SK-N-SH (cell line): ENCODE data around the gene CNOT1. TPM values are rescaled to one million over a fixed set of nuclear protein-coding genes. Genes with fewer than 3 reads are reported as not detected.

Experiments used
- CTCF ChIA-PET: fragments of 300-600, 350-600 bp; formaldehyde crosslinking; extraction: SDS; loops from one replicate; lab custom pipeline; 2021; lab: Yijun Ruan, JAX
- POLR2A ChIA-PET: fragments of 350-600 bp; sonication (Branson Sonifier 250); formaldehyde crosslinking; extraction: SDS; loops from one replicate; lab custom pipeline; 2020; ENCODE audit warnings: antibody characterized with exemption, inconsistent platforms; lab: Yijun Ruan, JAX
- DNase-seq: peaks from one replicate; pipeline ENCODE4 v3.0.0; 2012
- H2AFZ ChIP-seq: fragments of 200-600 bp; sonication (generic); 2 replicates; pipeline ENCODE4 v1.8.1; 2016; ENCODE audit warnings: antibody characterized with exemption, mild to moderate bottlenecking, low read depth
- H3F3A ChIP-seq: fragments of 200-600 bp; sonication (generic); replicated peaks from 2 replicates; pipeline ENCODE3; 2016; ENCODE audit warnings: antibody characterized with exemption, mild to moderate bottlenecking; ENCODE audit not compliant: insufficient read depth
- H3K27ac ChIP-seq, 2 experiments: fragments of 200-500 bp in 1 of 2; fragments of 200-600 bp in 1 of 2; sonication (Bioruptor generic) in 1 of 2; sonication (generic), shearing (Covaris generic) in 1 of 2; 2 replicates each; pipeline versions ENCODE4 v1.5.1 to v1.6.1; 2014 to 2016; ENCODE audit warnings: low read depth in 2 of 2, inconsistent platforms in 1 of 2, low read length in 1 of 2, mild to moderate bottlenecking in 1 of 2, mixed read lengths in 1 of 2
- H3K27me3 ChIP-seq: fragments of 200-600 bp; sonication (generic), shearing (Covaris generic); 2 replicates; pipeline ENCODE4 v1.6.1; 2016; ENCODE audit warnings: mixed run types; ENCODE audit not compliant: insufficient read depth
- H3K36me3 ChIP-seq, 2 experiments: fragments of 200-500 bp in 1 of 2; fragments of 200-600 bp in 1 of 2; sonication (Bioruptor generic) in 1 of 2; sonication (generic) in 1 of 2; replicated peaks in 1 of 2; 2 replicates each; pipeline versions ENCODE3 to v1.5.1; 2014 to 2016; ENCODE audit warnings: low read length in 1 of 2, mild to moderate bottlenecking in 1 of 2; ENCODE audit not compliant: insufficient read depth in 2 of 2, control insufficient read depth in 1 of 2
- H3K4me1 ChIP-seq, 2 experiments: fragments of 200-500 bp in 1 of 2; fragments of 200-600 bp in 1 of 2; sonication (Bioruptor generic) in 1 of 2; sonication (generic), shearing (Covaris generic) in 1 of 2; 2 replicates each; pipeline versions ENCODE4 v1.5.1 to v1.6.1; 2014 to 2016; ENCODE audit warnings: low read depth in 1 of 2, low read length in 1 of 2, mixed run types in 1 of 2; ENCODE audit not compliant: insufficient read depth in 2 of 2, control insufficient read depth in 1 of 2
- H3K4me2 ChIP-seq: fragments of 200-600 bp; sonication (generic), shearing (Covaris generic); 2 replicates; pipeline ENCODE4 v1.6.1; 2017; ENCODE audit warnings: mixed run types
- H3K4me3 ChIP-seq, 2 experiments: fragments of 200-500 bp in 1 of 2; fragments of 200-600 bp in 1 of 2; sonication (Bioruptor generic) in 1 of 2; sonication (generic), shearing (Covaris generic) in 1 of 2; 2 replicates each; pipeline versions ENCODE4 v1.5.1 to v1.8.1; 2014 to 2016; ENCODE audit warnings: low read depth in 2 of 2, inconsistent platforms in 1 of 2, low read length in 1 of 2, mild to moderate bottlenecking in 1 of 2, mixed read lengths in 1 of 2, moderate library complexity in 1 of 2
- H3K79me2 ChIP-seq: fragments of 200-600 bp; sonication (generic); 2 replicates; pipeline ENCODE4 v1.8.1; 2017; ENCODE audit warnings: mild to moderate bottlenecking; ENCODE audit not compliant: insufficient read depth
- H3K9ac ChIP-seq: fragments of 200-600 bp; sonication (generic); 2 replicates; pipeline ENCODE4 v1.6.1; 2017; ENCODE audit warnings: mixed run types
- H3K9me2 ChIP-seq: fragments of 200-600 bp; sonication (generic); 2 replicates; pipeline ENCODE4 v1.6.1; 2017; ENCODE audit warnings: mixed run types
- H3K9me3 ChIP-seq: fragments of 200-600 bp; sonication (generic); 2 replicates; pipeline ENCODE4 v1.6.1; 2017; ENCODE audit warnings: mixed run types, mild to moderate bottlenecking, moderate library complexity
- H4K20me1 ChIP-seq: fragments of 200-600 bp; sonication (generic); 2 replicates; pipeline ENCODE4 v1.6.1; 2017; ENCODE audit warnings: mild to moderate bottlenecking, mixed run types; ENCODE audit not compliant: insufficient read depth
- CHD2 ChIP-seq: fragments of 150-350 bp; IDR thresholded peaks from 2 replicates; pipeline ENCODE4 v1.6.1; 2018; ENCODE audit warnings: low read length; ENCODE audit not compliant: partially characterized antibody
- CTCF ChIP-seq: fragments of 200-600 bp; sonication (generic); IDR thresholded peaks from 2 replicates; pipeline ENCODE4 v1.6.1; 2017; ENCODE audit warnings: antibody characterized with exemption, mild to moderate bottlenecking, moderate library complexity
- EZH2phosphoT487 ChIP-seq: fragments of 200-600 bp; sonication (generic); IDR thresholded peaks from 2 replicates; pipeline ENCODE4 v1.6.1; 2017; ENCODE audit warnings: low read depth, mixed run types, mild to moderate bottlenecking, antibody characterized with exemption, moderate library complexity, borderline replicate concordance
- FOSL2 ChIP-seq: IDR thresholded peaks from 2 replicates; pipeline ENCODE4 v1.4.0; 2012; ENCODE audit warnings: low read depth, mild to moderate bottlenecking, moderate library complexity, borderline replicate concordance
- FOXJ3 ChIP-seq: sonication (generic); formaldehyde crosslinking; IDR thresholded peaks from 2 replicates; pipeline ENCODE4 v1.5.1; 2020; ENCODE audit warnings: mild to moderate bottlenecking, missing genetic modification reagents
- GABPA ChIP-seq: IDR thresholded peaks from 2 replicates; pipeline ENCODE4 v1.4.0; 2012; ENCODE audit warnings: low read depth, mild to moderate bottlenecking
- GATA2 ChIP-seq: sonication (generic); formaldehyde crosslinking; IDR thresholded peaks from 2 replicates; pipeline ENCODE4 v1.5.0; 2020; ENCODE audit warnings: mild to moderate bottlenecking, missing genetic modification reagents
- JUND ChIP-seq: IDR thresholded peaks from 2 replicates; pipeline ENCODE4 v1.4.0; 2012
- MEF2A ChIP-seq: IDR thresholded peaks from 2 replicates; pipeline ENCODE4 v1.4.0; 2012; ENCODE audit warnings: low read depth, borderline replicate concordance
- POLR2AphosphoS5 ChIP-seq: IDR thresholded peaks from 2 replicates; pipeline ENCODE4 v1.6.1; 2012; ENCODE audit warnings: low read depth, low read length
- RFX5 ChIP-seq: IDR thresholded peaks from 2 replicates; pipeline ENCODE4 v1.6.1; 2012; ENCODE audit warnings: mild to moderate bottlenecking, improper control_type of control experiment, low read length
- RXRA ChIP-seq: IDR thresholded peaks from 2 replicates; pipeline ENCODE4 v1.4.0; 2012; ENCODE audit warnings: low read depth, mild to moderate bottlenecking, borderline replicate concordance
- TCF12 ChIP-seq: IDR thresholded peaks from 2 replicates; pipeline ENCODE4 v1.4.0; 2012
- YY1 ChIP-seq: IDR thresholded peaks from 2 replicates; pipeline ENCODE4 v1.4.0; 2012; ENCODE audit warnings: low read depth, mild to moderate bottlenecking
- ZBTB33 ChIP-seq: IDR thresholded peaks from 2 replicates; pipeline ENCODE4 v1.4.0; 2012; ENCODE audit warnings: low read depth, borderline replicate concordance
- WGBS: methylation state at CpG from one replicate; pipeline ENCODE4 v1.1.6; 2017; ENCODE audit warnings: low lambda C conversion rate; 5-methylcytosine and 5-hydroxymethylcytosine counted together
- polyA plus RNA-seq, 3 experiments: library from polyadenylated mRNA; depleted of rRNA; stranded (reverse); fragments of >200 nt; gene quantifications; 2 replicates each; pipeline ENCODE4 v1.2.3, GENCODE V29; 2012
- TF ChIP-seq, protein P1 (sequence below): IDR thresholded peaks from 2 replicates; pipeline ENCODE4 v1.4.0; 2012; ENCODE audit warnings: low read depth, borderline replicate concordance

The CNOT1 gene
- polyA plus RNA-seq, 1 of the 3 experiments (the other 2 are of a cell fraction): 77.8 TPM

DNA sequence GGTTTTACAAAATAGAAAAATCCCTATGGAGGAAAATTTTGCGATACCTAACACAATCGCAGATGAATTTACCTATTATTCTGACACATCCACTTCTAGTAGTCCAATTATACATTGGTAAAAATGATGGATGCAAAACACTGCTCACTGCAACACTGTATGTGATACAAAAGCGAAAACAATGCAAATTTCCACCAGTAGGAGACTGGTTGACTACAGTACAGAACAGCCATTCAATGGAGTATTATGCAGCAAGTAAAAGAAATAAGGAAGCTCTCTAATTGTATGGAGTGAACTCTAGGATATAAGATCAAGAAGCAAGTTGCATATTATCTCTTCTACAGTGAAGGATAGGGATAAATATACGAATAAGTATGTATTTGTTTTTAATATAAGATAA, 65.9 kb downstream of the CNOT1 start (continued):
- TF ChIP-seq POLR2AphosphoS5 (no peak), ZBTB33 (no peak), CTCF (no peak), RFX5 (no peak), YY1 (no peak), MEF2A (no peak)

- no peak overlapping the region for H3K4me3 ChIP-seq
- H3K27ac ChIP-seq: 0 out of 4 replicates have a peak overlapping the region, but pooled peaks of 1 of the 2 experiments have one; percentile 16
- H3K9me2 ChIP-seq: no peaks in the 10 kb centered on the region
- H3K27me3 ChIP-seq: no peaks in the 10 kb centered on the region
- ChIA-PET POLR2A (no interaction called here), CTCF (interaction anchor here (0.8 kb wide), 1 partner anchor 98 kb away, joined by 3 read pairs; no protein-coding TSS in a partner anchor)
- no peak overlapping the region for H3K4me2 ChIP-seq
- no peak overlapping the region for H3K9ac ChIP-seq
- H3K36me3 ChIP-seq: peaks cover 35 to 57% of the 10 kb centered on the region in 2 experiments
- no peaks in the 10 kb centered on the region for H3K4me1 ChIP-seq
- H3K9me3 ChIP-seq: no peaks in the 10 kb centered on the region
- peaks cover 10% of the 10 kb centered on the region for H3F3A ChIP-seq
- no peak overlapping the region for H2AFZ ChIP-seq
- peaks cover 8% of the 10 kb centered on the region; the same call in 1 of the 2 replicates for H4K20me1 ChIP-seq
- peak; percentile 32; the same call in 1 of the 2 replicates for TF ChIP-seq JUND
- TF ChIP-seq GATA2 (CRISPR knock-in tag): no peak
- TF ChIP-seq FOSL2: peak; percentile 43; the same call in 1 of the 2 replicates
- peaks cover 42% of the 10 kb centered on the region for H3K79me2 ChIP-seq
- no peak for DNase-seq
These were observed 66.4 kb downstream of the CNOT1 start for GRCh38 chr16:58563235-58563634.

- ChIA-PET CTCF (interaction anchor here (2.1 kb wide), 1 partner anchor 45 kb away, joined by 6 read pairs; no protein-coding TSS in a partner anchor), POLR2A (no interaction called here)
- Histone ChIP-seq H3K9me3 (no peaks in the 10 kb centered on the region), H3K4me1 (no peaks in the 10 kb centered on the region), H3K9me2 (no peaks in the 10 kb centered on the region), H3K36me3 (peaks cover 74 to 79% of the 10 kb centered on the region in 2 experiments), H3K4me2 (no peak overlapping the region), H3K27me3 (no peaks in the 10 kb centered on the region), H3K27ac (peak overlapping the region in 1 of 2 experiments; percentile 4; a peak in 1 of 4 replicates), H4K20me1 (no peaks in the 10 kb centered on the region; the same call in 1 of the 2 replicates), H3K4me3 (no peak overlapping the region), H2AFZ (no peak overlapping the region), H3F3A (no peaks in the 10 kb centered on the region), H3K79me2 (peaks cover 6% of the 10 kb centered on the region), H3K9ac (no peak overlapping the region)
- WGBS: 75% methylated on average over 2 of the region's 2 CpGs
- no peak for DNase-seq
- TF ChIP-seq GABPA (no peak), CTCF (no peak), YY1 (no peak), ZBTB33 (no peak), EZH2phosphoT487 (no peak), TCF12 (peak; percentile 13; the same call in 1 of the 2 replicates), RXRA (no peak), FOXJ3 (CRISPR knock-in tag) (no peak), CHD2 (no peak)
- TF ChIP-seq, protein P1, sequence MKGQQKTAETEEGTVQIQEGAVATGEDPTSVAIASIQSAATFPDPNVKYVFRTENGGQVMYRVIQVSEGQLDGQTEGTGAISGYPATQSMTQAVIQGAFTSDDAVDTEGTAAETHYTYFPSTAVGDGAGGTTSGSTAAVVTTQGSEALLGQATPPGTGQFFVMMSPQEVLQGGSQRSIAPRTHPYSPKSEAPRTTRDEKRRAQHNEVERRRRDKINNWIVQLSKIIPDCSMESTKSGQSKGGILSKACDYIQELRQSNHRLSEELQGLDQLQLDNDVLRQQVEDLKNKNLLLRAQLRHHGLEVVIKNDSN: no peak
These were observed 72.9 kb downstream of the CNOT1 start for GRCh38 chr16:58556678-58557077.
